GM23338 (cell line): Measurements from ENCODE around the gene SCG2. TPM values are rescaled to one million over a fixed set of nuclear protein-coding genes. Genes with fewer than 3 reads are reported as not detected.

Experiments
- ATAC-seq: fragments of 200-7000 bp; cut with Tn5 transposase; 3 replicates; pipeline ENCODE4 v1.9.1; 2020
- DNase-seq: peaks from one replicate; pipeline ENCODE4 v3.0.0-alpha.2; 2015; ENCODE audit warnings: low spot score
- H2AFZ ChIP-seq: fragments of 200-600 bp; sonication (generic); 2 replicates; pipeline ENCODE4 v1.8.0; 2016; ENCODE audit warnings: antibody characterized with exemption, mild to moderate bottlenecking, moderate library complexity
- H3F3A ChIP-seq: fragments of 200-600 bp; sonication (generic); replicated peaks from 2 replicates; pipeline ENCODE4 v1.8.0; 2017; ENCODE audit warnings: antibody characterized with exemption, mixed run types, low read depth
- H3K27ac ChIP-seq: fragments of 200-600 bp; sonication (generic); 2 replicates; pipeline ENCODE4 v1.6.1; 2016; ENCODE audit warnings: low read depth
- H3K27me3 ChIP-seq: fragments of 200-600 bp; sonication (generic); 2 replicates; pipeline ENCODE4 v1.8.0; 2016; ENCODE audit warnings: mild to moderate bottlenecking, mixed run types, moderate library complexity; ENCODE audit not compliant: insufficient read depth
- H3K36me3 ChIP-seq: fragments of 200-600 bp; sonication (generic); 2 replicates; pipeline ENCODE4 v1.8.0; 2016; ENCODE audit warnings: mild to moderate bottlenecking; ENCODE audit not compliant: insufficient read depth
- H3K4me1 ChIP-seq: fragments of 200-600 bp; sonication (generic); 2 replicates; pipeline ENCODE4 v1.8.0; 2016; ENCODE audit warnings: mild to moderate bottlenecking, moderate library complexity; ENCODE audit not compliant: insufficient read depth
- H3K4me2 ChIP-seq: fragments of 200-600 bp; sonication (generic); 2 replicates; pipeline ENCODE4 v1.7.1; 2017; ENCODE audit warnings: mixed run types
- H3K4me3 ChIP-seq: fragments of 200-600 bp; sonication (generic); 2 replicates; pipeline ENCODE4 v1.6.1; 2016; ENCODE audit warnings: mixed run types
- H3K79me2 ChIP-seq: fragments of 200-600 bp; sonication (generic); replicated peaks from 2 replicates; pipeline ENCODE4 v1.8.0; 2017; ENCODE audit warnings: mild to moderate bottlenecking; ENCODE audit not compliant: insufficient read depth
- H3K9me2 ChIP-seq: fragments of 200-600 bp; sonication (generic); 2 replicates; pipeline ENCODE4 v1.8.0; 2017; ENCODE audit not compliant: insufficient read depth
- H4K20me1 ChIP-seq: fragments of 200-600 bp; sonication (generic); replicated peaks from 2 replicates; pipeline ENCODE4 v1.8.0; 2017; ENCODE audit warnings: mild to moderate bottlenecking; ENCODE audit not compliant: insufficient read depth
- H3K27ac Mint-ChIP-seq: 2 replicates; pipeline ENCODE4 v1.8.0; 2020; ENCODE audit warnings: inconsistent platforms, mild to moderate bottlenecking, moderate library complexity, mixed read lengths
- H3K27me3 Mint-ChIP-seq: 3 replicates; pipeline ENCODE4 v1.8.0; 2022; ENCODE audit warnings: low read depth, mild to moderate bottlenecking, moderate library complexity, mixed read lengths, inconsistent platforms; ENCODE audit not compliant: insufficient read depth, poor library complexity
- H3K36me3 Mint-ChIP-seq: 3 replicates; pipeline ENCODE4 v1.8.0; 2021; ENCODE audit warnings: low read depth, mild to moderate bottlenecking, inconsistent platforms, moderate library complexity, mixed read lengths
- H3K4me1 Mint-ChIP-seq: 3 replicates; pipeline ENCODE4 v1.8.0; 2020; ENCODE audit warnings: mild to moderate bottlenecking, inconsistent platforms, mixed read lengths
- H3K4me3 Mint-ChIP-seq: 3 replicates; pipeline ENCODE4 v1.8.0; 2021; ENCODE audit warnings: moderate library complexity, mild to moderate bottlenecking, inconsistent platforms, mixed read lengths
- H3K9me3 Mint-ChIP-seq: 3 replicates; pipeline ENCODE4 v1.8.0; 2020; ENCODE audit warnings: moderate library complexity, mild to moderate bottlenecking, inconsistent platforms, mixed read lengths
- CREB1 ChIP-seq: fragments of 250-450 bp; sonication (Bioruptor Pico); IDR thresholded peaks from 2 replicates; pipeline ENCODE4 v1.5.0; 2020; ENCODE audit warnings: low read depth, mild to moderate bottlenecking, moderate library complexity
- CTCF ChIP-seq, 2 experiments: fragments of 200-600 bp in 1 of 2; sonication (generic) in 1 of 2; conservative IDR thresholded peaks; 2 replicates each; pipeline versions ENCODE4 v1.5.1 to v1.6.1; 2016 to 2017; ENCODE audit warnings: antibody characterized with exemption in 2 of 2, low read depth in 2 of 2, mild to moderate bottlenecking in 2 of 2, moderate library complexity in 1 of 2
- ETS1 ChIP-seq: IDR thresholded peaks from 2 replicates; pipeline ENCODE4 v1.6.1; 2016; ENCODE audit warnings: antibody characterized with exemption
- EZH2 ChIP-seq: fragments of 200-600 bp; sonication (generic); IDR thresholded peaks from one replicate; pipeline ENCODE4 v1.8.0; 2017; ENCODE audit warnings: antibody characterized with exemption, mild to moderate bottlenecking, low read depth; ENCODE audit not compliant: unreplicated experiment
- EZH2phosphoT487 ChIP-seq: fragments of 200-600 bp; sonication (generic); IDR thresholded peaks from one replicate; pipeline ENCODE4 v1.8.1; 2018; ENCODE audit warnings: antibody characterized with exemption; ENCODE audit not compliant: unreplicated experiment
- JUNB ChIP-seq: IDR thresholded peaks from one replicate; pipeline ENCODE4 v1.6.1; 2016; ENCODE audit warnings: antibody characterized with exemption; ENCODE audit not compliant: unreplicated experiment
- NANOG ChIP-seq: IDR thresholded peaks from 2 replicates; pipeline ENCODE4 v1.6.1; 2016; ENCODE audit warnings: antibody characterized with exemption, borderline replicate concordance
- POLR2AphosphoS5 ChIP-seq: IDR thresholded peaks from 2 replicates; pipeline ENCODE4 v1.6.1; 2016; ENCODE audit warnings: antibody characterized with exemption, low read depth
- REST ChIP-seq: IDR thresholded peaks from one replicate; pipeline ENCODE4 v1.6.1; 2018; ENCODE audit warnings: antibody characterized with exemption; ENCODE audit not compliant: unreplicated experiment
- STAT1 ChIP-seq: IDR thresholded peaks from one replicate; pipeline ENCODE4 v1.6.1; 2016; ENCODE audit warnings: antibody characterized with exemption; ENCODE audit not compliant: unreplicated experiment
- ZNF114 ChIP-seq: fragments of 250-450 bp; sonication (Bioruptor Pico); IDR thresholded peaks from 2 replicates; pipeline ENCODE4 v1.5.0; 2020; ENCODE audit warnings: mild to moderate bottlenecking, moderate library complexity
- ZNF331 ChIP-seq: fragments of 250-450 bp; sonication (Bioruptor Pico); IDR thresholded peaks from 2 replicates; pipeline ENCODE4 v1.5.0; 2020; ENCODE audit warnings: low read depth, mild to moderate bottlenecking, moderate library complexity
- ZNF462 ChIP-seq: fragments of 250-450 bp; sonication (Bioruptor Pico); IDR thresholded peaks from 2 replicates; pipeline ENCODE4 v1.5.0; 2020; ENCODE audit warnings: mild to moderate bottlenecking, moderate library complexity
- polyA plus RNA-seq: library from polyadenylated mRNA; unstranded; fragments of >200 nt; fragmentation: Nextera tagmentation; extraction: Ambion mirVana; gene quantifications from 2 replicates; pipeline ENCODE4 v1.2.1, GENCODE V29; 2016
- total RNA-seq: library from RNA; depleted of rRNA; stranded (reverse); fragments of >200 nt; shearing (Covaris generic); gene quantifications from 2 replicates; pipeline ENCODE4 v1.2.3, GENCODE V29; 2014

Gene SCG2
- total and polyA plus RNA-seq, 2 experiments from 2014 or later: 0.18 to 0.31 TPM

GRCh38 chr2:223614534-223614933 is 12.4 kb upstream of the SCG2 start:
- TF ChIP-seq ZNF114 (CRISPR knock-in tag): no peak
- no peak for TF ChIP-seq EZH2
- no peak for TF ChIP-seq NANOG
- no peak for TF ChIP-seq STAT1
- TF ChIP-seq CTCF (conservative IDR thresholded peaks at IDR 0.05; ENCODE audit: low read depth in 2 of 2): no peak
- no peak for TF ChIP-seq CREB1 (CRISPR knock-in tag)
- no peak for TF ChIP-seq POLR2AphosphoS5
- no peak for TF ChIP-seq EZH2phosphoT487
- no peak for TF ChIP-seq ZNF462 (CRISPR knock-in tag)
- no peak for TF ChIP-seq JUNB
- no peak for TF ChIP-seq ZNF331
- TF ChIP-seq ETS1: no peak
- TF ChIP-seq REST: no peak
- H2AFZ ChIP-seq: no peak overlapping the region
- H3K4me3 ChIP-seq: no peak overlapping the region
- ATAC-seq: no peak
- Mint-ChIP-seq H3K4me3 (no peak overlapping the region), H3K27ac (no peak overlapping the region), H3K4me1 (peaks cover 36% of the 10 kb centered on the region), H3K9me3 (no peaks in the 10 kb centered on the region), H3K27me3 (peaks cover 78% of the 10 kb centered on the region), H3K36me3 (no peaks in the 10 kb centered on the region)
- no peaks in the 10 kb centered on the region; the same call in 1 of the 2 replicates for H3F3A ChIP-seq
- no peaks in the 10 kb centered on the region for H3K9me2 ChIP-seq
- H3K4me1 ChIP-seq: peaks cover 12% of the 10 kb centered on the region; the same call in 1 of the 2 replicates
- no peak overlapping the region for H3K4me2 ChIP-seq
- H3K27me3 ChIP-seq: peaks cover 83% of the 10 kb centered on the region
- H3K36me3 ChIP-seq: no peaks in the 10 kb centered on the region
- no peak for DNase-seq
- H3K79me2 ChIP-seq: no peaks in the 10 kb centered on the region
- H3K27ac ChIP-seq: no peak overlapping the region
- peaks cover 18% of the 10 kb centered on the region for H4K20me1 ChIP-seq
